ENCODE data around the gene HOXB2.

- TF ChIP-seq CTCF (IDR thresholded peaks at IDR 0.05) (no peak), EZH2 (IDR thresholded peaks at IDR 0.05) (peak; percentile 94)
These were observed 18.0 kb downstream of the HOXB2 start for GRCh38 chr17:48526608-48527546.

All from neural progenitor cell (in vitro differentiated cells).